Measurements from ENCODE around the gene ZNHIT1.
"Not testable (repeated sequence)": the region's sequence is repeated elsewhere in the genome, so short reads cannot be mapped to it uniquely, and the experiment has no call there.

ZNHIT1 gene

DNA sequence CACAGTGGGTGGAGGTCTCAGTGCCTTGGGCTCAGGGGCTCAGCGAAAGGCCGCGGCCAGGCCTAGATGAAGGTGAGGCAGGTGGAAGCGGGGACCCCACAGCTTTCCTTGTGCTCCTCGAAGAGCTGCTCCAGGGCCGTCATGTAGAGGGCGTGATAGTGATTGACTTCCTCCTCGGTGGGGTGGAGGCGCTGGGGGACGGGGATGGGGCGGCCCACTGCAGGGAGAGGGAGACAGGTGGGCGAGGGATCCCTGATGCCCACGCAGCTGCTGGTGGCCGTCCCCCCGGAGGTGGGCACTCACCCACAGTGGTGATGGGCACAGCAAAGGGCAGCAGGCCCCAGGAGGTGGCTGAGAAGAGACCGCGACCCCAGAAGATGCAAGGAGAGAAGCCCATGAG is 22.1 kb upstream of the ZNHIT1 start:
- TF ChIP-seq, protein P1, sequence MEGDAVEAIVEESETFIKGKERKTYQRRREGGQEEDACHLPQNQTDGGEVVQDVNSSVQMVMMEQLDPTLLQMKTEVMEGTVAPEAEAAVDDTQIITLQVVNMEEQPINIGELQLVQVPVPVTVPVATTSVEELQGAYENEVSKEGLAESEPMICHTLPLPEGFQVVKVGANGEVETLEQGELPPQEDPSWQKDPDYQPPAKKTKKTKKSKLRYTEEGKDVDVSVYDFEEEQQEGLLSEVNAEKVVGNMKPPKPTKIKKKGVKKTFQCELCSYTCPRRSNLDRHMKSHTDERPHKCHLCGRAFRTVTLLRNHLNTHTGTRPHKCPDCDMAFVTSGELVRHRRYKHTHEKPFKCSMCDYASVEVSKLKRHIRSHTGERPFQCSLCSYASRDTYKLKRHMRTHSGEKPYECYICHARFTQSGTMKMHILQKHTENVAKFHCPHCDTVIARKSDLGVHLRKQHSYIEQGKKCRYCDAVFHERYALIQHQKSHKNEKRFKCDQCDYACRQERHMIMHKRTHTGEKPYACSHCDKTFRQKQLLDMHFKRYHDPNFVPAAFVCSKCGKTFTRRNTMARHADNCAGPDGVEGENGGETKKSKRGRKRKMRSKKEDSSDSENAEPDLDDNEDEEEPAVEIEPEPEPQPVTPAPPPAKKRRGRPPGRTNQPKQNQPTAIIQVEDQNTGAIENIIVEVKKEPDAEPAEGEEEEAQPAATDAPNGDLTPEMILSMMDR (IDR thresholded peaks at IDR 0.05; ENCODE audit: low read depth, low read length): no peak
- no peak for DNase-seq (ENCODE audit: extremely low read depth, low read depth)

DNA sequence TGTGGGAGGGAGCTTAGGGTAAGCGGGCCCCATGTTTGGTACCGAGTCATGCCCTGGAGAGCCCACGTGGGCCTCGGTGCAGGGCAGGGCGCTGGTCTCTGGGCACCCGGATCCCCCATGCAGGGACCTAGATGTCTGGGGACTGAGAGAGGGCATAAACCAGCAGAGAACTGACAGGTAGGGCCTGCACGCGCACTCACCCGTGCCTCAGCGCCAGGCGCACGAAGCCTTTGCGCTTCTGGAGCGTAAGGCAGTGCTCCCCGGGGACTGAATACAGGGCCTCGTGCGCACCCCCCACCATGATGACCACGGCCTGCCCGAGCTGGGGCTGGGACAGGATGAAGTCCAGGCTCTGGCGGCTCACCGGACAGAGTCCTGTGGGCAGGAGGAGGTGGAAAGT is 20.0 kb upstream of the ZNHIT1 start:
- TF ChIP-seq, protein P1 (IDR thresholded peaks at IDR 0.05; ENCODE audit: low read depth, low read length): no peak
- DNase-seq (ENCODE audit: extremely low read depth, low read depth): no peak

DNA sequence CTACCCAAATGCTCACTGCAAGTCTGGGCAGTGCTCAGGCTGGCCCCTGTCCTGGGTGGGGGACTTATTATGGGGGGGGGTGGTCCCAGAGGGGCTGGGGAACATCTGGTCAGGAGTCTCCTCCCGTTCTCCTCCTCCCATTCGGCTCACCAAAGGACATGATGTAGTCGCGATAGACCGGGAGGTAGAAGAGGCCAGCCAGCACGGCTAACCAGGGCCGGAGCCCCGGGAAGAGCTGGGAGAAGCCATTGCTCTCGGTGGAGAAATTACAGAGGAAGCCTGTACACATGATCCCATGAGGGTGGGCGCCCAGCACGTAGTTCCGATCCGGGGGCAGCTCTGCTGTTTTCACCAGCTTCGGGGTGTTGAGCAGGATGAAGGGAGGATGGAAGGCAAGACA is 19.5 kb upstream of the ZNHIT1 start:
- TF ChIP-seq, protein P1 (IDR thresholded peaks at IDR 0.05; ENCODE audit: low read depth, low read length): no peak

DNA sequence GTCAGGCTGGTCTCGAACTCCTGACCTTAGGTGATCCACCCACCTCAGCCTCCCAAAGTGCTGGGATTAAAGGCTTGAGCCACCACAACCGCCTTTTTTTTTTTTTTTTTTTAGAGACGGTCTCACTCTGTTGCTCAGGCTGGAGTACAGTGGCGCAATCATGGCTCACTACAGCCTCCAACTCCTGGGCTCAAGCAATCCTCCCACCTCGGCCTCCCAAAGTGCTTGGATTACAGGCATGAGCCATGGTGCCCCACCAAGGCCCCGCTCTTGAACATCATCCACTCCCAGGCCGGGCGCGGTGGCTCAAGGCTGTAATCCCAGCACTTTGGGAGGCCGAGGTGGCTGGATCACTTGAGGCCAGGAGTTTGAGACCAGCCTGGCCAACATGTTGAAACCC is 18.4 kb upstream of the ZNHIT1 start:
- not testable (repeated sequence) for DNase-seq (ENCODE audit: extremely low read depth, low read depth)

More for the DNA sequence above, 19.5 kb upstream of the ZNHIT1 start:
- no peak for DNase-seq (ENCODE audit: extremely low read depth, low read depth)

DNA sequence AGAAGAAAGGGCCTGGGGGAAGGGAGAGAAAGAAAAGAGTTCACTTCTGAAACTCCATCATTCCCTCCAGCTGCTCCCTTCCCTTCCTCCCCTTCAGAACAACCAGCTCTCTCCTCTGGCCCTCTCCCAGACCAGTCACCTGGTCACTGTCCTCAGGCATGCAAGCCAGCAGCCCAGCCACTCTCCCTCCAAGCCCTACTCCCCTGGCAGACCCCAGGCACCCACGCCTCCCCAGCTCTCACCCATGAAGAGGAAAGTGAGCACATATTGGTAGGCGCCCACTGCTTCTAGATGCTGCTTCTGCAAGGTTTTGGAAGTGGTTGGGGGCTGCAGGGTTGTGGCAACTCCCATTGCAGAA is 17.5 kb upstream of the ZNHIT1 start:
- no peak for DNase-seq (ENCODE audit: extremely low read depth, low read depth)
- TF ChIP-seq, protein P1 (IDR thresholded peaks at IDR 0.05; ENCODE audit: low read depth, low read length): no peak

DNA sequence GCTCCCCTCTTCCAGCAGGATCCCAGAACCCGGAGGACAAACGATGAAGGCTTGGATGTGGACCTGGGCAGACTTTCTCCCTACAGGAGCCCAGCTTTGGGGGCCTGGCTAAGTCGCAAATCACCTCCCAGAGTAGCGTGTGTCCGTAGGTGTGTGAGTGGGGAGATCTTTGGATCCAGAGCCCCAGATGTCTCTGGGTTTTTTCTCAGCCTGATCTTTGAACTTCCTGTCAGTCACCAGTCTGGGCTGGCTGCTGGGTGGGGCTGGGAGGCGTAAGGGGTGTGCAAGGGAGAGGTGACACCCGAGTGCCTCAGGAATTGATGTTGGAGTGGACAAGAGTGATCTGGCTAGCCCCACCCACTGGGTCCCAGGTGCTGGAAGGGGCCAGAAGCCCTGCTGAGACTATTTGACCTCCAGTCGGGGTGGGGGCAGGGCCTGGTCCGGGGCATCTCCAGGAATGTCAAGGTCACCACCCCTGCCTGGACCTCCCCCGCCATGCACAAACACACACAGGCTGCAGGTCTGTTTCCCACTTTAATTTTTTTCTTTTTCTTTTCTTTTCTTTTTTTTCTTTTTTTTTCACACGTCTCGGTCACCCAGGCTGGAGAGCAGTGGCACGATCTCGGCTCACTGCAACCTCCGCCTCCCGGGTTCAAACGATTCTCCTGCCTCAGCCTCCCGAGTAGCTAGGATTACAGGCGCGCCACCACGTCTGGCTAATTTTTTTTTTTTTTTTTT is 16.9 kb upstream of the ZNHIT1 start, which contains the start of gene MOGAT3:
MOGAT3 (minus strand) TSS at position 175 of the 738 bp plus-strand sequence. CDS start 182 bp downstream, outside the sequence.
- DNase-seq (ENCODE audit: extremely low read depth, low read depth): no peak
- TF ChIP-seq, protein P1 (IDR thresholded peaks at IDR 0.05; ENCODE audit: low read depth, low read length): no peak

DNA sequence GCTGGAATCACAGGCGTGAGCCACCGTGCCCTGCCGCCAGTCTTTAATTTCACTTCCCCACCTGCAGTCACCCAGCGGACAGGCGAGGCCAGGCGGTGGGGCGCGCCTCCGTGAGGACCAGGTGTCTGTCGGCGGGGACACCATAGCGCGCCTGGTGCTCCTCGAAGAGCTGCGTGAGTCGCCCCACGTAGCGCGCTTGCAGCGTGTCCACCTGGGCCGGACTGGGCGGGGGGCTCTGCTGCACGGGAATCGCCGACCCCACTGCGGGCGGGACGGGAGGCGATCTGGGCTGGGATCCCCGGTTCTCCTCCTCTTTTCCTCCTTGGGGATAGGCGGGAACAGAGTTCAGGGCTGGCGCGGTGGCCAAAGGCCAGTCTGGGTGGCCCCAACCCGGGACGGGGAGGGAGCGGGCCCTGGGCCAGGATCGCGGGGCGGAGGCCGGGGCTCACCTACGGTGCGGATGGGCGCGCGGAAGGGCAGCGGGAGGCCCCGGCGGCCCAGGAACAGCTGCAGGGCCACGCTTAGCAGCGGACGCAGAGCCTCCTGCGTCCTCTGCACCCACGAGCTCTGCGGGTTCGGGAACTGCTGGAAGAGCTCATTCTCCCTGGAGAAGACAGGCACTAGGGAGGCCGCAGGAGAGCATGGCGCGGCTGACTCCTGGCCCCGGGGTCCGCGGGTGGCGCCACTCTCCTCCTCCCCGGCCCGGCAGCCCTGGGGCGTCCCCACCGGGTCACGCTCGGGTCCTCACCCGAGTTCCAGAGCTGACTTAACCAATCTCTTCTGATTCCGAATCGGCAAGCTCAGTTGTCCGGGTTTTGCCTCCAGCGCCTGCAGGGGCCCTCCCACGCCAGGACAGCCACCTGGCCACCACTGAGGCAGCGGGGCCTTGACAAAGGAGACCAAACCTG is 16.0 kb upstream of the ZNHIT1 start:
- TF ChIP-seq, protein P1 (IDR thresholded peaks at IDR 0.05; ENCODE audit: low read depth, low read length): no peak
- DNase-seq (ENCODE audit: extremely low read depth, low read depth): no peak
